GM18858 (cell line): ENCODE measurements around the gene MZT2B.
"Not testable (repeated sequence)": the region's sequence is repeated elsewhere in the genome, so short reads cannot be mapped to it uniquely, and the experiment has no call there.

Source experiments
- ATAC-seq: cut with Tn5 transposase; IDR thresholded peaks from one replicate; pipeline ENCODE4 v1.9.1; 2021; ENCODE audit not compliant: unreplicated experiment

MZT2B gene

GRCh38 chr2:130181880-130182682, at the start of gene MZT2B:
MZT2B (plus strand) TSS chr2:130182262; CDS start chr2:130182283, 21 bp downstream.
- ATAC-seq = peak; percentile 67

- no peak for ATAC-seq
These were observed 46.1 kb upstream of the MZT2B start for GRCh38 chr2:130135692-130136541.

GRCh38 chr2:130136546-130136945, 45.5 kb upstream of the MZT2B start:
- ATAC-seq = not testable (repeated sequence)

GRCh38 chr2:130137118-130137517, 44.9 kb upstream of the MZT2B start:
- not testable (repeated sequence) for ATAC-seq

- not testable (repeated sequence) for ATAC-seq
These were observed 43.7 kb upstream of the MZT2B start for GRCh38 chr2:130138326-130138725.

GRCh38 chr2:130138841-130139251, 43.2 kb upstream of the MZT2B start:
- ATAC-seq = not testable (repeated sequence)

- not testable (repeated sequence) for ATAC-seq
These were observed 42.5 kb upstream of the MZT2B start for GRCh38 chr2:130139331-130140280.

GRCh38 chr2:130140516-130140915, 41.5 kb upstream of the MZT2B start:
- not testable (repeated sequence) for ATAC-seq

GRCh38 chr2:130141002-130141401, 41.1 kb upstream of the MZT2B start:
- ATAC-seq = not testable (repeated sequence)

GRCh38 chr2:130141645-130142370, 40.3 kb upstream of the MZT2B start:
- not testable (repeated sequence) for ATAC-seq

GRCh38 chr2:130142396-130143265, 39.4 kb upstream of the MZT2B start:
- not testable (repeated sequence) for ATAC-seq

- peak; percentile 37 for ATAC-seq
These were observed 38.6 kb upstream of the MZT2B start for GRCh38 chr2:130143266-130144039.

- ATAC-seq = peak; percentile 89
These were observed 37.1 kb upstream of the MZT2B start, which contains the start of gene CCDC74B for GRCh38 chr2:130145006-130145414. CCDC74B (minus strand) TSS chr2:130145112; CDS start chr2:130144996, 116 bp downstream.

GRCh38 chr2:130148515-130148914, 33.5 kb upstream of the MZT2B start:
- not testable (repeated sequence) for ATAC-seq

GRCh38 chr2:130150181-130151144, 31.6 kb upstream of the MZT2B start:
- ATAC-seq = no peak

- ATAC-seq = not testable (repeated sequence)
These were observed 30.9 kb upstream of the MZT2B start for GRCh38 chr2:130151145-130151512.
